Motor neuron (in vitro differentiated cells): ENCODE measurements around the gene SLC22A31. TPM values are rescaled to one million over a fixed set of nuclear protein-coding genes. Genes with fewer than 3 reads are reported as not detected.
A peak's percentile ranks its signal among the peaks of the same experiment; 100 is the strongest.

Experiments
- ATAC-seq, 8 experiments: fragments of 200-7000 bp; cut with Tn5 transposase; replicated peaks in 6 of 8; 2 replicates each; pipeline ENCODE4 v1.8.0; 2021; ENCODE audit warnings: mild to moderate bottlenecking in 8 of 8, moderate library complexity in 8 of 8
- H3K27ac ChIP-seq, 2 donors: fragments of 250-450 bp; sonication (Bioruptor Pico); 2 replicates each; pipeline ENCODE4 v1.9.0; 2021; ENCODE audit warnings: antibody characterized with exemption in 2 of 2, mild to moderate bottlenecking in 2 of 2, moderate library complexity in 1 of 2
- H3K4me1 ChIP-seq, 2 donors: fragments of 250-450 bp; sonication (Bioruptor Pico); replicated peaks in 1 of 2; 2 replicates each; pipeline ENCODE4 v1.6.1; 2021; ENCODE audit warnings: antibody characterized with exemption in 2 of 2, mild to moderate bottlenecking in 2 of 2, moderate library complexity in 1 of 2
- H3K4me3 ChIP-seq, 5 donors: fragments of 250-450 bp; sonication (Bioruptor Pico); 2 replicates each; pipeline ENCODE4 v1.9.0; 2021; ENCODE audit warnings: antibody characterized with exemption in 5 of 5, mild to moderate bottlenecking in 5 of 5, moderate library complexity in 4 of 5
- WGBS, 10 experiments: fragments of 450-650 bp; shearing (Covaris generic); methylation state at CpG; one replicate each; pipeline ENCODE4 v1.0.0; 2022; 5-methylcytosine and 5-hydroxymethylcytosine counted together
- in situ Hi-C, 9 experiments: fragments of 400-800 bp; cut with MboI; loops; one replicate each; pipeline ENCODE4 v1.15.0; 2021; ENCODE audit warnings: low sequenced_read_pairs in 9 of 9, low pct_unique_long_range_greater_than_20kb in 2 of 9; ENCODE audit not compliant: unreplicated experiment in 9 of 9
- total RNA-seq, 8 experiments: library from RNA; unstranded; fragments of 300-600 nt; gene quantifications; 2 replicates each; pipeline versions ENCODE4 v1.2.3 to v1.2.4, GENCODE V29; 2022

The SLC22A31 gene
- total RNA-seq, 8 experiments from 2014 or later: 0.15 to 1.3 (median 0.71) TPM; not detected in 3

- Histone ChIP-seq H3K4me1 (peaks cover 3 to 5% of the 10 kb centered on the region in 2 donors), H3K27ac (no peak overlapping the region), H3K4me3 (no peak overlapping the region)
- 88 to 100% methylated on average over 1 to 8 of the region's 19 CpGs; no CpG with 5 or more reads in 8 of the 10 experiments for WGBS, 10 experiments
- ATAC-seq: peak in 2 of 8 experiments; percentile 14 to 24
- in situ Hi-C loops: loop anchor here in 3 of 9 experiments (25.0 kb wide), 3 partner anchors 217 to 417 kb away; partner anchors contain the start of genes APRT (in 1 of the 3) and CDT1 (in 1 of the 3)
Observed at GRCh38 chr16:89153848-89154271, 46.5 kb downstream of the SLC22A31 start.

- Histone ChIP-seq H3K27ac (no peak overlapping the region), H3K4me3 (no peak overlapping the region), H3K4me1 (no peaks in the 10 kb centered on the region)
- WGBS, 10 experiments: 60 to 98% (median 86%) methylated on average over 2 to 15 of the region's 41 CpGs; no CpG with 5 or more reads in 3 of the 10 experiments
- in situ Hi-C loops: loop anchor here in 3 of 9 experiments (25.0 kb wide), 3 partner anchors 216 to 416 kb away; partner anchors contain the start of genes APRT (in 1 of the 3) and CDT1 (in 1 of the 3)
- peak in 4 of 8 experiments; percentile 4 to 23 (median 14) for ATAC-seq
Observed at GRCh38 chr16:89152831-89153700, 47.3 kb downstream of the SLC22A31 start.

GRCh38 chr16:89150981-89151380 is 49.4 kb downstream of the SLC22A31 start:
- in situ Hi-C loops: loop anchor here in 3 of 9 experiments (25.0 kb wide), 3 partner anchors 214 to 414 kb away; partner anchors contain the start of genes APRT (in 1 of the 3) and CDT1 (in 1 of the 3)
- Histone ChIP-seq H3K4me1 (no peaks in the 10 kb centered on the region), H3K27ac (no peak overlapping the region), H3K4me3 (no peak overlapping the region)
- ATAC-seq: no peak
- WGBS, 10 experiments: 70 to 100% (median 97%) methylated on average over 1 to 8 of the region's 8 CpGs; no CpG with 5 or more reads in 2 of the 10 experiments

- WGBS, 10 experiments: 54 to 95% (median 92%) methylated on average over 2 to 10 of the region's 18 CpGs; no CpG with 5 or more reads in 2 of the 10 experiments
- Histone ChIP-seq H3K4me3 (no peak overlapping the region), H3K4me1 (no peaks in the 10 kb centered on the region), H3K27ac (no peak overlapping the region)
- in situ Hi-C loops: loop anchor here in 3 of 9 experiments (25.0 kb wide), 3 partner anchors 213 to 413 kb away; partner anchors contain the start of genes APRT (in 1 of the 3) and CDT1 (in 1 of the 3)
- no peak for ATAC-seq
Observed at GRCh38 chr16:89150090-89150835, 50.1 kb downstream of the SLC22A31 start.

GRCh38 chr16:89149386-89149785 is 51.0 kb downstream of the SLC22A31 start:
- 40 to 100% (median 98%) methylated on average over 1 to 7 of the region's 9 CpGs; no CpG with 5 or more reads in 3 of the 10 experiments for WGBS, 10 experiments
- no peaks in the 10 kb centered on the region for H3K4me1 ChIP-seq
- H3K27ac ChIP-seq: no peak overlapping the region
- in situ Hi-C loops: no loop called here
- no peak overlapping the region for H3K4me3 ChIP-seq
- ATAC-seq: no peak

GRCh38 chr16:89147085-89147817 is 53.1 kb downstream of the SLC22A31 start:
- peak in 3 of 8 experiments; percentile 41 to 57 (median 51) for ATAC-seq
- H3K4me1 ChIP-seq: peaks cover 0 to 3% of the 10 kb centered on the region in 2 donors
- in situ Hi-C loops: no loop called here
- WGBS, 10 experiments: 73 to 100% (median 92%) methylated on average over 2 to 3 of the region's 11 CpGs; no CpG with 5 or more reads in 6 of the 10 experiments
- H3K4me3 ChIP-seq: no peak overlapping the region
- H3K27ac ChIP-seq: no peak overlapping the region

- ATAC-seq: no peak
- H3K27ac ChIP-seq: no peak overlapping the region
- WGBS, 10 experiments: 78 to 100% (median 95%) methylated on average over 1 to 9 of the region's 21 CpGs; no CpG with 5 or more reads in 1 of the 10 experiments
- H3K4me1 ChIP-seq: peaks cover 0 to 7% of the 10 kb centered on the region in 2 donors
- in situ Hi-C loops: no loop called here
- H3K4me3 ChIP-seq: no peak overlapping the region
Observed at GRCh38 chr16:89146211-89147005, 53.9 kb downstream of the SLC22A31 start.

Other genes with a start within 250 kb of the SLC22A31 start
- 1 to 10 TPM in 6 of 8 experiments, under 1 TPM in 2; 0.41 to 3.4 (median 1.2) TPM for gene CBFA2T3, start 223.3 kb downstream of the SLC22A31 start, total RNA-seq
- 10 to 100 TPM in 6 of 8 experiments, 1 to 10 TPM in 2; 7.7 to 39.8 (median 13.8) TPM for gene ACSF3, start 106.7 kb downstream of the SLC22A31 start, total RNA-seq
- under 1 TPM in 6 of 8 experiments, not detected in 2; 0.11 to 0.38 (median 0.22) TPM for gene CDH15, start 28.8 kb downstream of the SLC22A31 start, total RNA-seq
- gene ZNF778, start 17.2 kb upstream of the SLC22A31 start, total RNA-seq: 10 to 100 TPM in 1 of 8 experiments, 1 to 10 TPM in 7; 6.8 to 14.7 (median 9.0) TPM